Activated T-helper 1 cell treated with Interleukin-2 at 50 U/mL for 16 hours (primary cell): Measurements from ENCODE around the gene ABI1.

ENCODE experiments used
- DNase-seq: peaks from one replicate; pipeline ENCODE4 v3.0.0-alpha.2; 2020; ENCODE audit warnings: low read depth

Gene ABI1

GRCh38 chr10:26770069-26770468 is 90.7 kb downstream of the ABI1 start:
- no peak for DNase-seq

GRCh38 chr10:26765549-26765948 is 95.2 kb downstream of the ABI1 start:
- no peak for DNase-seq

GRCh38 chr10:26759008-26759407 is 101.8 kb downstream of the ABI1 start:
- DNase-seq: no peak

- DNase-seq: no peak
Measured at GRCh38 chr10:26755443-26755903, 105.3 kb downstream of the ABI1 start.

GRCh38 chr10:26746061-26746460 is 114.7 kb downstream of the ABI1 start:
- DNase-seq: no peak

GRCh38 chr10:26743841-26744240 is 116.9 kb downstream of the ABI1 start:
- DNase-seq: no peak

- DNase-seq: no peak
Measured at GRCh38 chr10:26743091-26743490, 117.7 kb downstream of the ABI1 start.

- no peak for DNase-seq
Measured at GRCh38 chr10:26741368-26741767, 119.4 kb downstream of the ABI1 start.

- no peak for DNase-seq
Measured at GRCh38 chr10:26739071-26739631, 121.6 kb downstream of the ABI1 start.

GRCh38 chr10:26738301-26738911 is 122.4 kb downstream of the ABI1 start:
- DNase-seq: no peak

GRCh38 chr10:26737730-26738129 is 123.0 kb downstream of the ABI1 start:
- DNase-seq: no peak

- DNase-seq: no peak
Measured at GRCh38 chr10:26735435-26735834, 125.3 kb downstream of the ABI1 start.

- no peak for DNase-seq
Measured at GRCh38 chr10:26733750-26734568, 126.8 kb downstream of the ABI1 start.

- no peak for DNase-seq
Measured at GRCh38 chr10:26730552-26730951, 130.2 kb downstream of the ABI1 start.

- no peak for DNase-seq
Measured at GRCh38 chr10:26729395-26729794, 131.4 kb downstream of the ABI1 start.

- DNase-seq: no peak
Measured at GRCh38 chr10:26728957-26729356, 131.8 kb downstream of the ABI1 start.

GRCh38 chr10:26727005-26727404 is 133.8 kb downstream of the ABI1 start:
- DNase-seq: no peak

GRCh38 chr10:26725837-26726727 is 134.7 kb downstream of the ABI1 start:
- peak; percentile 14 for DNase-seq

- DNase-seq: no peak
Measured at GRCh38 chr10:26723016-26723415, 137.7 kb downstream of the ABI1 start.

- peak; percentile 25 for DNase-seq
Measured at GRCh38 chr10:26721561-26721960, 139.2 kb downstream of the ABI1 start.

GRCh38 chr10:26717476-26717875 is 143.3 kb downstream of the ABI1 start:
- no peak for DNase-seq

GRCh38 chr10:26715137-26715487 is 145.6 kb downstream of the ABI1 start:
- no peak for DNase-seq
